Activated B cell treated with CpG ODN at 0.5 μM for 24 hours (primary cell): ENCODE results near the gene FGFR3. TPM values are rescaled to one million over a fixed set of nuclear protein-coding genes. Genes with fewer than 3 reads are reported as not detected.

ENCODE experiments used
- ATAC-seq: fragments of 200-7000 bp; cut with Tn5 transposase; one replicate; pipeline ENCODE4 v1.10.0; 2021; ENCODE audit warnings: low read depth, mild to moderate bottlenecking, moderate library complexity
- CTCF ChIA-PET: fragments of 350-600 bp; sonication (Branson Sonifier 250); formaldehyde crosslinking; loops from one replicate; lab custom pipeline; 2021; ENCODE audit warnings: antibody characterized with exemption; lab: Charles Lee
- POLR2A ChIA-PET: fragments of 350-600 bp; sonication (Branson Sonifier 250); formaldehyde crosslinking; loops from one replicate; lab custom pipeline; 2021; ENCODE audit warnings: antibody characterized with exemption; lab: Charles Lee
- DNase-seq: peaks from one replicate; pipeline ENCODE4 v3.0.0; 2022
- H3K27ac Mint-ChIP-seq: one replicate; pipeline ENCODE4 v1.8.0; 2020; ENCODE audit warnings: mixed read lengths
- H3K27me3 Mint-ChIP-seq: one replicate; pipeline ENCODE4 v1.8.0; 2021; ENCODE audit warnings: mixed read lengths
- H3K36me3 Mint-ChIP-seq: one replicate; pipeline ENCODE4 v1.8.0; 2021; ENCODE audit warnings: low read depth, mixed read lengths
- H3K4me1 Mint-ChIP-seq: one replicate; pipeline ENCODE4 v1.8.0; 2021; ENCODE audit warnings: mixed read lengths
- H3K4me3 Mint-ChIP-seq: one replicate; pipeline ENCODE4 v1.8.0; 2020; ENCODE audit warnings: mild to moderate bottlenecking, mixed read lengths
- H3K9me3 Mint-ChIP-seq: one replicate; pipeline ENCODE4 v1.8.0; 2020; ENCODE audit warnings: mixed read lengths
- CTCF ChIP-seq: fragments of 200-600 bp; IDR thresholded peaks from one replicate; pipeline ENCODE4 v1.8.0; 2022; ENCODE audit warnings: antibody characterized with exemption, mild to moderate bottlenecking
- intact Hi-C: fragments of 100-400 bp; cut with micrococcal nuclease; formaldehyde crosslinking; loops from one replicate; pipeline ENCODE4 v1.15.1; 2024
- total RNA-seq: library from RNA; stranded (reverse); gene quantifications from 2 replicates; pipeline ENCODE4 v1.2.3, GENCODE V29; 2022

FGFR3 gene
- total RNA-seq, 1 donor from 2014 or later = 0.40 TPM

GRCh38 chr4:1745697-1746096 lies 47.4 kb upstream of the FGFR3 start:
- no peak overlapping the region for H3K27ac Mint-ChIP-seq
- no peak for DNase-seq
- H3K27me3 Mint-ChIP-seq = no peaks in the 10 kb centered on the region
- intact Hi-C loops = loop anchor here (1.0 kb wide), 1 partner anchor 154 kb away; no protein-coding TSS in a partner anchor
- ChIA-PET POLR2A (no interaction called here), CTCF (interaction anchor here (0.9 to 5.3 kb wide), 5 partner anchors 15 to 165 kb away, joined by 3 to 87 read pairs (median 5); no protein-coding TSS in a partner anchor)
- TF ChIP-seq CTCF = no peak
- ATAC-seq = no peak
- peaks cover 26% of the 10 kb centered on the region for H3K36me3 Mint-ChIP-seq
- H3K4me3 Mint-ChIP-seq = no peak overlapping the region
- no peaks in the 10 kb centered on the region for H3K4me1 Mint-ChIP-seq
- H3K9me3 Mint-ChIP-seq = no peaks in the 10 kb centered on the region

- TF ChIP-seq CTCF = peak; percentile 71
- H3K27me3 Mint-ChIP-seq = no peaks in the 10 kb centered on the region
- intact Hi-C loops = loop anchor here (1.0 kb wide), 1 partner anchor 153 kb away; no protein-coding TSS in a partner anchor
- DNase-seq = peak; percentile 84
- no peaks in the 10 kb centered on the region for H3K4me1 Mint-ChIP-seq
- POLR2A ChIA-PET = no interaction called here
- H3K36me3 Mint-ChIP-seq = peaks cover 21% of the 10 kb centered on the region
- peak; percentile 95 for ATAC-seq
- H3K27ac Mint-ChIP-seq = no peak overlapping the region
- CTCF ChIA-PET = interaction anchor here (1.8 to 5.3 kb wide), 2 partner anchors 64 to 154 kb away, joined by 7 to 87 read pairs; no protein-coding TSS in a partner anchor
- no peaks in the 10 kb centered on the region for H3K9me3 Mint-ChIP-seq
- H3K4me3 Mint-ChIP-seq = no peak overlapping the region
Measured at GRCh38 chr4:1746265-1746691, 46.8 kb upstream of the FGFR3 start.

- H3K4me3 Mint-ChIP-seq = no peak overlapping the region
- no peaks in the 10 kb centered on the region for H3K27me3 Mint-ChIP-seq
- H3K36me3 Mint-ChIP-seq = peaks cover 15% of the 10 kb centered on the region
- no peak for ATAC-seq
- intact Hi-C loops = loop anchor here (1.0 kb wide), 1 partner anchor 152 kb away; no protein-coding TSS in a partner anchor
- ChIA-PET CTCF (interaction anchor here (1.0 to 5.3 kb wide), 4 partner anchors 14 to 153 kb away, joined by 3 to 87 read pairs (median 6); no protein-coding TSS in a partner anchor), POLR2A (no interaction called here)
- DNase-seq = no peak
- no peaks in the 10 kb centered on the region for H3K9me3 Mint-ChIP-seq
- no peak overlapping the region for H3K27ac Mint-ChIP-seq
- no peaks in the 10 kb centered on the region for H3K4me1 Mint-ChIP-seq
- no peak for TF ChIP-seq CTCF
Measured at GRCh38 chr4:1746919-1747602, 46.0 kb upstream of the FGFR3 start.

GRCh38 chr4:1747603-1747967 lies 45.5 kb upstream of the FGFR3 start:
- ChIA-PET CTCF (interaction anchor here (1.0 to 5.3 kb wide), 5 partner anchors 15 to 152 kb away, joined by 3 to 87 read pairs (median 5); no protein-coding TSS in a partner anchor), POLR2A (no interaction called here)
- Mint-ChIP-seq H3K4me3 (no peak overlapping the region), H3K27ac (no peak overlapping the region), H3K36me3 (peaks cover 12% of the 10 kb centered on the region), H3K4me1 (no peaks in the 10 kb centered on the region), H3K9me3 (no peaks in the 10 kb centered on the region), H3K27me3 (no peaks in the 10 kb centered on the region)
- no peak for TF ChIP-seq CTCF
- no peak for DNase-seq
- no peak for ATAC-seq
- intact Hi-C loops = no loop called here

GRCh38 chr4:1748465-1748995 lies 44.6 kb upstream of the FGFR3 start:
- no peaks in the 10 kb centered on the region for H3K9me3 Mint-ChIP-seq
- H3K27me3 Mint-ChIP-seq = no peaks in the 10 kb centered on the region
- DNase-seq (peak; percentile 74), ATAC-seq (peak; percentile 60)
- H3K4me3 Mint-ChIP-seq = no peak overlapping the region
- H3K27ac Mint-ChIP-seq = no peak overlapping the region
- H3K36me3 Mint-ChIP-seq = peaks cover 10% of the 10 kb centered on the region
- H3K4me1 Mint-ChIP-seq = peaks cover 4% of the 10 kb centered on the region
- peak; percentile 15 for TF ChIP-seq CTCF
- intact Hi-C loops = loop anchor here (1.0 kb wide), 1 partner anchor 62 kb away; no protein-coding TSS in a partner anchor
- ChIA-PET POLR2A (no interaction called here), CTCF (interaction anchor here (0.8 to 5.3 kb wide), 13 partner anchors 16 to 164 kb away, joined by 3 to 87 read pairs (median 4); no protein-coding TSS in a partner anchor)
